IPS DF 6.9 (cell line): Measurements from ENCODE around the gene INO80C.

Experiments used
- DNase-seq: peaks from one replicate; pipeline ENCODE4 v3.0.0-alpha.2; 2013; ENCODE audit warnings: low read depth, low spot score
- H3K27ac ChIP-seq: one replicate; pipeline ENCODE4 v1.5.1; 2013; ENCODE audit warnings: low read length, control low read depth
- H3K27me3 ChIP-seq: 2 replicates; pipeline ENCODE4 v1.6.1; 2013; ENCODE audit warnings: mild to moderate bottlenecking, low read length; ENCODE audit not compliant: control insufficient read depth, insufficient read depth
- H3K36me3 ChIP-seq: 2 replicates; pipeline ENCODE4 v1.6.1; 2013; ENCODE audit warnings: low read length; ENCODE audit not compliant: control insufficient read depth, insufficient read depth
- H3K4me1 ChIP-seq: 2 replicates; pipeline ENCODE4 v1.6.1; 2013; ENCODE audit warnings: low read length; ENCODE audit not compliant: control insufficient read depth, insufficient read depth
- H3K4me3 ChIP-seq: 2 replicates; pipeline ENCODE4 v1.5.1; 2013; ENCODE audit warnings: mild to moderate bottlenecking, low read length
- H3K9me3 ChIP-seq: 2 replicates; pipeline ENCODE4 v1.6.1; 2013; ENCODE audit warnings: low read length, inconsistent platforms; ENCODE audit not compliant: control insufficient read depth, insufficient read depth
- WGBS: extraction: QIAGEN DNeasy Blood & Tissue Kit; methylation state at CpG from one replicate; pipeline ENCODE4 v1.1.7; 2013; ENCODE audit warnings: mixed read lengths, missing lambda C conversion rate; ENCODE audit not compliant: insufficient read length, insufficient coverage; 5-methylcytosine and 5-hydroxymethylcytosine counted together

Gene INO80C

DNA sequence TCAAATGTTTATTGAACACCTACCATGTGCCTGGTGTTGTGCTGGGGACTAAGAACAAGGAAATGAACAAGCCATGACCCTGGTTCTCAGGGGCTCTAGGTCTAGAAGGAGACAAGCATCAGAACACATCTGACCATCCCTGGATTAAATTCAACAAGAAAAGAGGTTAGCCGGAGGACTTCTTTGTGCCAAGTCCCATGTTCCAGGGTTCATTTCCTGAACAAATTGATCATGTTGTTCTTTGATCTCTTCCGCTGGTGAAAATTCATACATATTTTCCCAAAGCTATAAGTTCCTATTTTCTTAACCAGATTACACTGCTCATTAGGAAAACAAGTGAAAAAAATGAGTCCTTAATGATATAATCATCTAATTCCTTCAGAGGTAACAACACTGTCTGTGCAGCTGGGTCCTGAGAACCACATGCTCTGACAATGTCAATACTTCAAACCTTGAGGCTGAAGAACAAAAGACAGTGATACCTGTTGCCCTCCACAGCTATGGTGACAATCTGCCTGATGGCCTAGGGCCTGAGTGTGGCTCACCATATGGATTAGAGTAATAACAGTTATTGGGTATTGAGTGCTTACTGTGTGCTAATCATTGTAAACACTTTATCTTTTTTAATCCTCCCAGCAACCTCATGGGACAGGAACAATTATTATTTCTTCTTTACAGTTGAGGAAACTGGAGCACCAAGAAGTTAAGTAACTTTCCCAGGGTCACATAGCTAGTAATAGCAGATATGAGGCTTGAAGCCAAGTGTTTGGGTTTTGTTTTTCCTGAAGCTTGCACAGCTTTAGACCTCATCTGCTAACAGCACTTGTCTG is 24.6 kb upstream of the INO80C start:
- no peak overlapping the region for H3K27ac ChIP-seq
- DNase-seq, result no peak
- no peaks in the 10 kb centered on the region for H3K4me1 ChIP-seq
- no CpG with 5 or more reads among the region's 2 CpGs for WGBS
- no peaks in the 10 kb centered on the region for H3K36me3 ChIP-seq
- no peaks in the 10 kb centered on the region for H3K27me3 ChIP-seq
- H3K9me3 ChIP-seq, result no peaks in the 10 kb centered on the region
- H3K4me3 ChIP-seq, result no peak overlapping the region

- H3K9me3 ChIP-seq, result no peaks in the 10 kb centered on the region
- H3K36me3 ChIP-seq, result no peaks in the 10 kb centered on the region
- no peak overlapping the region for H3K27ac ChIP-seq
- H3K27me3 ChIP-seq, result no peaks in the 10 kb centered on the region
- no peak for DNase-seq
- WGBS, result no CpG with 5 or more reads among the region's 5 CpGs
- no peak overlapping the region for H3K4me3 ChIP-seq
- no peaks in the 10 kb centered on the region; the same call in 1 of the 2 replicates for H3K4me1 ChIP-seq
Measured at GRCh38 chr18:35521133-35521532, 23.4 kb upstream of the INO80C start.

- no peak overlapping the region for H3K4me3 ChIP-seq
- no peaks in the 10 kb centered on the region for H3K27me3 ChIP-seq
- H3K4me1 ChIP-seq, result peaks cover 1% of the 10 kb centered on the region; the same call in 1 of the 2 replicates
- H3K36me3 ChIP-seq, result no peaks in the 10 kb centered on the region
- no CpG with 5 or more reads among the region's 7 CpGs for WGBS
- H3K9me3 ChIP-seq, result no peaks in the 10 kb centered on the region
- DNase-seq, result no peak
- H3K27ac ChIP-seq, result no peak overlapping the region
Measured at GRCh38 chr18:35519148-35519899, 21.6 kb upstream of the INO80C start.

DNA sequence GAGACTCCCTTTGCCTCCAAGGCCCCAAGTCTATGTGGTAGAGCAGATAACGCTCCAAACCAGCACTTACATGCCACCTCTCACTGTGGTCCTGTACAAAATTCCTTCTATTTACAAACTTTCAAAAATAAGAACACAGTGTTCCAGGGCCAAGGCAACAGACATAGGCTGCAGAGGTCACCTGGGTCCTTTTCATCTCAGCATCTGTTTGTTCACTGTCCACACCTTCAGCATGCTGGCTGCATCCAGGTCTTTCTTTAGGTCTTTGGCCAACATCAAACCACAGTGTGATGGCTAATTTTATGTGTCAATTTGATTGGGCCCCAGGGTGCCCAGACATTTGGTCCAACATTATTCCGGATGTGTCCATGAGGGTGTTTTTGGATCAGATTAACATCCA is 20.0 kb upstream of the INO80C start:
- Histone ChIP-seq H3K4me3 (no peak overlapping the region), H3K9me3 (no peaks in the 10 kb centered on the region), H3K27me3 (no peaks in the 10 kb centered on the region), H3K4me1 (peaks cover 1% of the 10 kb centered on the region; the same call in 1 of the 2 replicates), H3K36me3 (no peaks in the 10 kb centered on the region), H3K27ac (no peak overlapping the region)
- no CpG with 5 or more reads among the region's 2 CpGs for WGBS
- no peak for DNase-seq

- Histone ChIP-seq H3K27ac (no peak overlapping the region), H3K4me1 (peaks cover 1% of the 10 kb centered on the region; the same call in 1 of the 2 replicates), H3K27me3 (no peaks in the 10 kb centered on the region), H3K36me3 (no peaks in the 10 kb centered on the region), H3K4me3 (no peak overlapping the region), H3K9me3 (no peaks in the 10 kb centered on the region)
- no CpG with 5 or more reads among the region's 3 CpGs for WGBS
- no peak for DNase-seq
Measured at GRCh38 chr18:35516789-35517188, 19.0 kb upstream of the INO80C start.

- no peak overlapping the region for H3K4me3 ChIP-seq
- WGBS, result no CpG with 5 or more reads among the region's 3 CpGs
- H3K36me3 ChIP-seq, result no peaks in the 10 kb centered on the region
- H3K9me3 ChIP-seq, result no peaks in the 10 kb centered on the region
- no peak for DNase-seq
- H3K27me3 ChIP-seq, result no peaks in the 10 kb centered on the region
- H3K27ac ChIP-seq, result no peak overlapping the region
- H3K4me1 ChIP-seq, result peaks cover 1% of the 10 kb centered on the region; the same call in 1 of the 2 replicates
Measured at GRCh38 chr18:35516351-35516750, 18.6 kb upstream of the INO80C start.

DNA sequence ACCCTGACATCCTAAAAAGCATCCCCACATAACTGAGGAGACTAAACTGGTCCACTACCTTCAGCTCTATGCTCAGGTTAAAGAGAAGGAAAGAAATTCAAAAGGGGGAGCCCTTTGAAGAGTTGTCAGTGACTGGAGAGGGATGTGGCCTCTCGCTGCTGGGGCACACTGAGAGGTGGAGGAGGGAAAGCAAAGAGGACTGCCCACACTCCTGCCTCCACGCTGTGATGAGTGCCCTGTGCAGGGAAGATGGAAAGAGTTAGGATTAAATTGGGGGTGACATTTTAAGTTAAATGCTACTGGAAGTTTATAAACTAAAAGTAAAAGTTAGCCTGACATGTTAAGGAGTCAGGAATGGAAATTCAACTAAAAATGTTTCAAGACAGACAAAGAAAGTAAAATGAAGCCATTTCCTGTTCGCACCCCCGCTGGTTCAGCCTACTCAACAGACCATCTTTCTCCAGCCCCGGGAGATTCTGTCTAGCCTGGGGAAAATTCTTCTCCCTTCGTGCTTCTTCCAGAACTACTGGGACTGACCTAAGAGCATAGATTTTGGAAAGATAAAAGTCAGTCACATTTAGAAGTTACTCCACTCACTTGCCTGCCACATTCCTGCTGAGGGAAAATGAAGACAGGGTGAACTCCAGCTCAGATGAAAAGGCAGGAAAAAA is 17.8 kb upstream of the INO80C start:
- no peak overlapping the region for H3K4me3 ChIP-seq
- no peak for DNase-seq
- no peaks in the 10 kb centered on the region for H3K36me3 ChIP-seq
- WGBS, result no CpG with 5 or more reads among the region's 6 CpGs
- no peaks in the 10 kb centered on the region for H3K27me3 ChIP-seq
- no peak overlapping the region for H3K27ac ChIP-seq
- no peaks in the 10 kb centered on the region for H3K9me3 ChIP-seq
- peaks cover 1% of the 10 kb centered on the region; the same call in 1 of the 2 replicates for H3K4me1 ChIP-seq

GRCh38 chr18:35514752-35515459 is 17.1 kb upstream of the INO80C start:
- H3K27me3 ChIP-seq, result no peaks in the 10 kb centered on the region
- no CpG with 5 or more reads among the region's 7 CpGs for WGBS
- H3K4me1 ChIP-seq, result peaks cover 1% of the 10 kb centered on the region; the same call in 1 of the 2 replicates
- DNase-seq, result no peak
- no peak overlapping the region for H3K4me3 ChIP-seq
- no peaks in the 10 kb centered on the region for H3K36me3 ChIP-seq
- no peak overlapping the region for H3K27ac ChIP-seq
- H3K9me3 ChIP-seq, result no peaks in the 10 kb centered on the region

DNA sequence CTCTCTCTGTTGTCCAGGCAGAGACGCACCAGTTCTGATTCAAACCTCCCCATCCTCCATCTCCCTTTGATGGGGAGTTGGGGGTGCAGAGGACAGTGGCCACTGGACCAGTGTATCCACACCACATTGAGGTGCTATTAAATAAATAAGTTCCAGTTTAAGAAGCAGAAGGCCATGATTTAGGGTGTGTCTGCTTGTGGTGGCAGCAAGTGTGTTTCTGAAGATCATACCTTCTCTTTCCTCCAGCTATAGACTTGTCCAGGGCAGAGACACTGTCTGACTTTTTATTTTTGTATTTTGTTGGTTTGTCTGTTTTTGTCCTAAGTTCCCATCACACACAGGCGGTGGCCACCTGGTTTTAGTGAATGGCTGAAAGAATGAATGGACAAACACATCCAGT is 16.5 kb upstream of the INO80C start:
- WGBS, result no CpG with 5 or more reads among the region's 2 CpGs
- Histone ChIP-seq H3K27ac (no peak overlapping the region), H3K36me3 (no peaks in the 10 kb centered on the region), H3K4me1 (peaks cover 1% of the 10 kb centered on the region; the same call in 1 of the 2 replicates), H3K27me3 (no peaks in the 10 kb centered on the region), H3K4me3 (no peak overlapping the region), H3K9me3 (no peaks in the 10 kb centered on the region)
- DNase-seq, result no peak
